HG03139 (cell line): ENCODE results near the gene EEFSEC.

ENCODE experiments used
- ATAC-seq: cut with Tn5 transposase; IDR thresholded peaks from one replicate; pipeline ENCODE4 v1.9.1; 2021; ENCODE audit not compliant: unreplicated experiment

EEFSEC gene

DNA sequence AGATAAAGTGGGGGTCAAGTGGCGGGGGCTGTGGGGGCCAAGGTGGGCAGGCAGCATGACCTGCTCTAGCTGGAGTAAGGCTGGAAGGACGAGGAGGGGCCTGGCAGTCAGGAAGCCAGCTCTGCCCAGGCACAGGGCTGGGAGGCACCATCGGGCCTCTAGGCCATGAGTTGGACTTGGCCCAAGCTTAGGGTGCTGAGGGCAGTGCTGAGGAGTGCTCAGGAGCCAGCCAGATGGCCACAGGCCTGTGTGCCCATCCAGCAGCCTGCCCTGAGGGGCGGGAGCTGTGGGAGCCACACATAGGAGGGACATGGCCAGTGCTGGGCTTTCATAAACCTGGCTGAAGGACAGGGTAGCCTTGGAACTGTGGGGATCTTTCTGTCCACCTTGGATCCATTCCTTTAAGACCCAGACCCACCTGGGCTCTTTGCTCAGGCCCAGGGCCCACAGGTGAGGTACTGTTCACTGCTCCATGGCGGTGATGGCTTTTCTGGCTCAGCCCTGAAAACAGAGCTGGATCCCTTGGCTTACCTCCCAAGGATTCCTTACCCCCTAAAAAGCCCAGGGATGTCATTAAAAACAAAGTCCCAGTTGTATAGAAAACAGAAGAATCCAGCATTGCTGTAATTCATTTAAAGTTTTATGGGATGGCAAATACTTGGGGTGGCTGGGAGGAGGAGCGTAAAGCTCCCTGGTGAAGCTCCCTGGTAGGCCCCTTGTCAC, 176.4 kb downstream of the EEFSEC start:
- ATAC-seq, result no peak

DNA sequence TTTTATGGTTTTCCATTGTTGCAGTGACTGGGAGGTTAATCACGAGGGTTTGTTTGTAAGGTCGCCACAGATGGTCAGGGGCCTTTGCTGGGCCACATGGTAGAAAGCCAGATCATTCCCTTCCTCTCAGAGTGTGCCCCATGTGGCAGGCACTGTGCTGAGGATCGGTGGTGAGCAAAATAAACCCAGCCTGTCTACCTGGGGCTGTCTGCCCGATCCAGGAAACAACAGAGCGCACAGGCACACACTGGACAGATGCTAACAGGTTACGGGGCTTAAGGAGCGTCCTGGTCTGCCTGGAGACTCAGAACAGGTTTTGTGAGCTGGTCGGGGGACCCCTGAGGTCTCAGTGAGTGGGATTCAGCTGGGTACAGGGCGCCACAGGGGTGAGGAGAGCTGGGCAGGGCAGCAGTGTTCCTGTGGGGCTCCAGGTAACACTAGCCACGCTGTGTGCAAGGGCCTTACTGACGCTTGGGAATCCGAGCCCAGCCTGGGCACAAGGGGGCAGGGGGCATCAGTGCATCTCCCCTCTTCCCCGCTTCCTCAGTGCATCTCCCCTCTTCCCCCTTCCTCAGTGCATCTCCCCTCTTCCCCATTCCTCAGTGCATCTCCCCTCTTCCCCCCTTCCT, 177.0 kb downstream of the EEFSEC start:
- no peak for ATAC-seq

DNA sequence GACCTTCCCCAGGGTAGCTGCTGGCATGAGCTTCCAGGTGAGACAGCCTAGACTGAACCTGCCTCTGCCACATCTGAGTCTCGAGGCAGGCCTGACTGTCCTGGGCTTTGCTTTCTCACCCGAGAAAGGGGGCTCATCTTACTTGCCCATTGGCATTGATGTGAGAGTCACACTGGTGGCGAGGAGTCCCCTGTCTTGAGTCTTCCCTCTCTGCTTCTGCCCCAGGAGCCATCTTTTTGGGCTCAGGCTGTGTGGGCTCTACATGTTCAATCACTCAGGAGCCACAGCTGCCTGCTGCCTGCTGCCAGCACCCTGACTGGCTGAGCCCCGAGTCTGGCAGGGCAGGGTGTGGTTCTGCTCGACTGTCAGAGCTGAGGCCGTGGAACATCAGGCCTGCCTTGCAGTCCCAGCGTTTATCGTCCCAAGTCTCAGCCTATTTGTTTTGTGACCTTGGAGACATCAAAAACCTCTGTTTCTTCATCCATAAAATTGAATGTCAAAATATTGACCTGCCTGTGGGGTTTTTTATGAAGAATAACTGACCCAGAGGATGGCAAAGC, 180.9 kb downstream of the EEFSEC start:
- ATAC-seq, result no peak

DNA sequence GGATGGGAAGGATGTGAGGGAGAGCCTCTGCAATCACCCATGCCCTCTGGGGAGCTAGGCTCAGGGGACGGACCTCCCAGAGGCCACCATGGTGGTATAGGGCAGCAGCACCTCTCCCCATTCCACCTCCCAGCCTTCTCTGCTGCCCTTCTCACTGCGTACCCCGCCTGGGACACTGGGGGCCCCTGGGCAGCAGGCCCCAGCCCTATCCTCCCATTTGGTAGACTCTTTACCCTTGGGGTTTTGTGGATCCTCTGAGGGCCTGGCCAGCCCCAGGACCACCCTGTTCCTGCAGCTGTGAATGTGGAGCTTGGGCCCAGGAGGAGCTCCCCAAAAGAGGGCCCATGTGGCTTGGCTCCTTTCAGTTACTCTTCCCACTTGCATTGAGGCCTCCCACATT, 181.5 kb downstream of the EEFSEC start:
- no peak for ATAC-seq

DNA sequence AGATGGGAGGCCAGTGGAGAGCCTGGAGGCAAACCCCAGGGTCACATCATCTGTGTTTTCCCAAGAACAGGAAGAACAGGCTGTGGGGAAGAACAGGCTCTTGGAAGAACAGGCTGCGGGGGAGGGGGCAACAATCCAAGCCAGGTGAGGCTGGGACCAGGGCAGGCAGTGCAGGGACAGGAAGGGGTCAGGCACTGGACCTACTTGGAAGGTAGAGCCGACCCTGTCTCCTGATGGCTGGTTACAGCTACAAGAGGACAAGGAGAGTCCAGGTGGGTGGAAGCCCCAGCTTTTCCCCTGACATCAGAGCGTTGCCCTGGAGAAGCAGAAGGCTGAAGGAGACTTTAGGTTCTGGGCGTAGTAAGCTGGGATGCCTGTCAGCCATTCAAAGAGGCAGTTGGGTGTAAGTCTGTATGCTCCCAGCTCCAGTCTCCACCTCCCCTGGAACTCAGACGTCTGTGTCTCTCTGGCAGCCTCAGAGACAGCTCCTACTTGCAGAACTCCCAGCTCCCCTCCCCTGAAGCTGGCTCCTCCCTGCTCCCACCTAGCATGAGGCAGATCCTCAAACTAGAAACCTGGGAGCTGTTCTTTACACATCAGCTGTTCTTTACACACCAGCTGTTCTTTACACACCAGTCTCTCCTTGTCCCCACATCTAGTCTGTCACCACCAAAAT, 182.5 kb downstream of the EEFSEC start:
- no peak for ATAC-seq

DNA sequence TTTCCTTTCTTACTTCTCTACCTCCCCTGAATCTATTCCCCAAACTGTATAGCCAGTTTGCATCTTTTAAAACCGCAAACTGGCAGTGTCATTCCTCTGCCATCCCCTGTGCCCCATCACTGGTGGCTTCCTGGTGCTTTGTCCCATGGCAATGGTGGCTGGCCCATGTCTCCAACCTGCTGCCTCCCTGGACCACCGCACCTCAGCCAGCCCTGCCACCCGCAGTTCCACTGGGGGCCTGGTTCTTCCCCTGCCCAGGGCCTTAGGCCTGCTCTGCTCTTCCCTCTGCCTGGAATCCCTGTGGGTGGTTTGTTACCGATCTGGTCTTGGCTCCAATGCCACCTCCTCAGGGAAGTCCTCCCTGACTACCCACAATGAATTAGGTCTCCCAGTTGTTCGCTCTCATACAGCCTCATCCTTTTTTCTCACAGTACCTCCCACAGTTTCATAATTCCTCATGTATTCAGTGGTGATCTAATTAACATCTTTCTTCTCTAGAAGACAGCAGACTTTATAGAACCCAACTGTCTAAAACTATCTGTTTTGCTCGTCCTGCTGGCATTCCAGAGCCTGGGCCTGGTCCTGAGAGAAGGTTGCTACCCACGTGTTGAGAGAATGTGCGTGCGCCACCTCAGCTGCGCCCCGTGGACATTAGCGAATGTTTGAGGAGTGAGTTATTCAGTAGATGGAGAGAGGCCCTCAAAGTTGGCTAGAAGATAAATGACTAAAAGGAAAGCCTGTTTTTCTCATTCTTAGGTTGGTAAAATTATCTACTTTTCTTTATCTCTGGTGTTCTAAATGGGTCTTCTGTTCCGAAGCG, 183.3 kb downstream of the EEFSEC start:
- no peak for ATAC-seq

DNA sequence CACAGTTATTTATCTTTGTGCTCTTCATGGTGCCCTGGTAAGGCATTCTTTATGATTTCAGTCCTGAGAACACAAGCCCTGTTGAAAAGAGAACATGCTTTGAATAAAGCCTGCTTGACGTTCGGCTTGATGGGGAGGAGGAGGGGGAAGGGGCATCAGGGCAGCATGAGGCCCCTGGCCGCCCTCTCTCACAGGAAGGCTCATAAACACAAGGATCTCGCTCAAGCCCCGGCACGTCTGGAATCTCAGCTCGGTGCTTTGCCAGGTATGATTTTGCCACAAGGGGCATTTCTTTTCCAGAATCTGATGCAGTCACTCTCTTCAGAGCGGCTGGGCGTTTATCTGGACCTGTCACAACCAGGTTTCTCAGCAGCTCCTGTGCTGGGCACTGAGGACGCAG, 184.0 kb downstream of the EEFSEC start:
- ATAC-seq, result no peak

DNA sequence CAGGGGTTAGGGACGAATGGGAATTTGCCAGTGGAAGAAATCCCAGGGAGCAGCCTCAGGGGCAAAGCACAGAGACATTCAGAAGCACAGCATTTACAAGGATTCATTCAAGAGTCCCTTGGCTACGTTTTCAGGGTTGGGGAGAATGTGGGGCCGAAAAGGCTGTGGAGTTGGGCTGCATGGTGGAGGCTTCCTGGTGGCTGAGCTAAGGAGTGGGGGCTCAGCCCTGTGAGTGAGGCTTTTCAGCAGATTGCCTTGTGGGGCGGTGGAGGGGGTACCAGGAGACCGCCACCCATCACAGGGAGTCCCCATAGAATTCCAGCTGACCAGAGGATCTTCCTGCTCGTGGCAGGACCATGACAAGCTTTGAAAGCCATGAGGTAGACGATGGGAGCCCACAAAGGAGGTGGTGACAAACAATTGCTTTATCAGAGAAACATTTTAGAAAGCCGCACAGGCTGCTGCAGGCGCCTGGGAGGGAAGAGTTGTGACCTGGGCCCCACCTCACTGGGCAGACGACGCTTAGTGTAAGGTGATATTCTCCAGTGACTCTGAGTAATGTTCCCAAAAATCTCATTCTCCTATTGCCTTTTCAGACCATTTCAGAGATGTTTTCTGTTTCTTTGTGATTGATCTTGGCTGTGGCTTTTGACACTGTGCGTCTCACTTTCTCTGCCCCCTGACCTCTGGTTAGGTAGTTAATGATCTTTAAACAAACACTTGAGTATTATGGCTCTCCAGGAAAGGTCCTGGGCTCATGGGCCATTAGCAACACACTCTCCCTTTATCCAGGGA, 185.5 kb downstream of the EEFSEC start:
- ATAC-seq, result no peak

DNA sequence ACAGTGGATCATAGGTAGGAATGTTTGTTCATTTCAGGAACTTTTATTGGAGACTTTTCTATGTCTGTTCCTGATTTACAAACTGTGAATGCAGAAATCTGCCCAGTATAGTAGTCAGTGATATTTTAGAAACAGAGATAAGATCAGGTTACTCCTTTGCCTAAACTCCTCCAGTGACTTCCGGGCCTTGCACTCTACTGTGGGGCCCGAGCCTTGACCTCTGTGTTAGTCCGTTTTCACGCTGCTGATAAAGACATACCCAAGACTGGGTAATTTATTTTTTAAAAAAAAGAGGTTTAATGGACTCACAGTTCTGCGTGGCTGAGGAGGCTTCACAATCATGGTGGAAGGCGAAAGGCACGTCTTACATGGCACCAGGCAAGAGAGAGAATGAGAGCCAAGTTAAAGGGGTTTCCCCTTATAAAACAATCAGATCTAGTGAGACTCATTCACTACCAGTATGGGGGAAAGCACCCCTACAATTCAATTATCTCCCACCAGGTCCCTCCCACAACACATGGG, 186.3 kb downstream of the EEFSEC start:
- no peak for ATAC-seq

DNA sequence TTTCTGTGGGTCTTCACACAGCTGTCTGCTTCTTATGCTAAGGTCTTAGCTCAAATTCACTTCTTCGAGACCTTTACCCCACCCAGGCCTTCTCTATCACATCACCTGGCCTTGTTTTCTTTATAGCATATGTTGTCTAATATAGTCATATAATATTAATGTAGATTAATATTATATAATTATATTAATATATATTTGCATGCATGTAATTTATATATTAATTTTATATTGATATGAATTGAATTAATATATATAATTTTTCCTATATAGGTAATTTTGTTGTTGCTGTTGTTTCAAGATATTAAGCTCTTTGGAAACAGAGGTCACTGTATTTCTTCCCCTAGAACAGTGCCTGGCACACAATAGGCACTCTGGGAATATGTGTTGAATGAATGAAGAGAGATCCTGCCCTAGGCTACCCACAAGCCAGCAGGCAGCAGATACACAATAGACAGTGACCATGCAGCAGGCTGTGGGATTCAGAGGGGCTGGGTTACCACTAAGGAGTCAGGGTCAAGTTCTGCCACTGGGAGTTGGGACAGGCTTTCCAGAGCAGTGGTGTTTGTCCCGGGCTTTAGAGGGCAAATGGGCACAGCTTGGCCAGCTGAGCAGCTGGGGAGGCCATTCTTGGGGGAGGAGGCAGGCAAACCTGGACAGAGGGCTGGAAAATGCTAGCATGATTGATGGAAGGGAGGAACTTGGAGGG, 187.1 kb downstream of the EEFSEC start:
- ATAC-seq, result no peak

DNA sequence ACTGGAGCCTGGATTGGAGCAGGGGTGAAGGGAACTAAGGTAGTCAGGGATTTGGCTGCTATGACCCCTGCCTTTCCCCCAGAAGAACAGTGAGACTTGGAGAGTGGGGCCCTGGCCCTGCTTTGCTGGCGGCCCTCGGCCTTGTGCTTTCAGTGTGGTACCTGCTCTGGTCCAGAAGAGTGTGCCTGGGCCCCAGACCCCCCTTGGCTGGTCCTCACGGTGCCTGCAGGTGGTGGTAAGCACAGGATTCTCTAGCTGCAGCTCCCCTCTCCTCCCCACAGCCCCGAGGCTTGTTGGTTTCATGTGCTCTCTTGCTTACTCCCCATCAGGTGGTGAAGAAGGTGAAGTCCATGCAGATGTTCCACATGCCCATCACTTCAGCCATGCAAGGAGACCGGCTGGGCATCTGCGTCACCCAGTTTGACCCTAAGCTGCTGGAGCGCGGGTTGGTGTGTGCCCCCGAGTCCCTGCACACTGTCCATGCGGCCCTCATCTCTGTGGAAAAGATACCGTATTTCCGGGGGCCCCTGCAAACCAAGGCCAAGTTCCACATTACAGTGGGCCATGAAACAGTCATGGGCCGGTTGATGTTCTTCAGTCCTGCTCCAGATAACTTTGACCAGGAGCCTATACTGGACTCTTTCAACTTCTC, 187.7 kb downstream of the EEFSEC start:
- ATAC-seq, result no peak

DNA sequence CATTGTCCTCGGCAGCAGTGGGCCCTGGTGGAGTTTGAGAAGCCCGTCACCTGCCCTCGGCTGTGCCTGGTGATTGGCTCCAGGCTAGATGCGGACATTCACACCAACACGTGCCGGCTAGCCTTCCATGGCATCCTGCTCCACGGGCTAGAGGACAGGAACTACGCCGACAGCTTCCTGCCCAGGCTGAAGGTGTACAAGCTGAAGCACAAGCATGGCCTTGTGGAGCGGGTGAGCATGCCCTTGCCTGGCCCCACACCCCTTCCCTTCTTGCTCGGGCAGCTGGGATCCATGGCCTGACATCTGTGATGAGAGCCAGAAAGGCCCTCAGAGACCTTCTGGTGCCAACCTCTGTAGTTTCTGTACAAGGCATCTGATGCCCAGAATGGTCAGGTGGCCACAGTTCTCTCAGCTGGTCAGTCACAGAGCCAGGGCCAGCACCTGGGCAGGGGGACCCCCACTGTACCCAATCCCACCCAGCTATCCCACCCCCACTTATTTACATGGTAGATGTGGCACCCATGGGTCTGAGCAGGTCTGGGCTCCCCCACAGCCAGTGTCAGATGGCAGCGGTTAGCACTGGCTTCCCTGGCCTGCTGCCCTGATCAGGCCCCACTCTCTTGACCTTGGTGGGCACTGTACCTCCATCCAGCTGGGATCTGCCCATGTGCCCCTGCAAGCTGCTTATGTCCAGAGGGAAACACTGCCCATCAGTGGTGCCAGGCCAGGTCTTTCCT, 188.5 kb downstream of the EEFSEC start:
- no peak for ATAC-seq

DNA sequence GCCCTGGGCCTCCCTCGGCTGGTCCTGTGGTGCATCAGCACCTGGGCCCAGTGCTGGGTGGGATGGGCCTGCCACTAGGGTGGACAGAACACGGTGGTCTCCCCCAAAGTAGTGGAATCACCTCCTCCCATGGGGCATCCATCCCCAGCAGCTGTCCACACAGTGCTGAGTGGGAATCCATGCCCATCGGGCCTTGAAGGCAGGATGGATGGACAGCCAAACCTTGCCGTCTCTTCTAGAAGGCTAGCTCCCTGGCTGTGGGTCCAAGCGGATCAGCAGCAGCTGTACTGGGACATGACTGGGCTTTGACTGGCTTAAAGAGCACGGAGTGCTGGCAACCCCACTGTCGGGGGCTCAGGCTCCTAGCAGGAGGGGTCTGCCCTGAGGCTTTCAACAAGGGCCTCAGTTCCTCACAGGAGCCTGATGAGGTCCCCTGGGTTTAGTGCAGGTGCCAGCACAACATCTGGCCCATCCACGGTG, 189.5 kb downstream of the EEFSEC start:
- no peak for ATAC-seq

DNA sequence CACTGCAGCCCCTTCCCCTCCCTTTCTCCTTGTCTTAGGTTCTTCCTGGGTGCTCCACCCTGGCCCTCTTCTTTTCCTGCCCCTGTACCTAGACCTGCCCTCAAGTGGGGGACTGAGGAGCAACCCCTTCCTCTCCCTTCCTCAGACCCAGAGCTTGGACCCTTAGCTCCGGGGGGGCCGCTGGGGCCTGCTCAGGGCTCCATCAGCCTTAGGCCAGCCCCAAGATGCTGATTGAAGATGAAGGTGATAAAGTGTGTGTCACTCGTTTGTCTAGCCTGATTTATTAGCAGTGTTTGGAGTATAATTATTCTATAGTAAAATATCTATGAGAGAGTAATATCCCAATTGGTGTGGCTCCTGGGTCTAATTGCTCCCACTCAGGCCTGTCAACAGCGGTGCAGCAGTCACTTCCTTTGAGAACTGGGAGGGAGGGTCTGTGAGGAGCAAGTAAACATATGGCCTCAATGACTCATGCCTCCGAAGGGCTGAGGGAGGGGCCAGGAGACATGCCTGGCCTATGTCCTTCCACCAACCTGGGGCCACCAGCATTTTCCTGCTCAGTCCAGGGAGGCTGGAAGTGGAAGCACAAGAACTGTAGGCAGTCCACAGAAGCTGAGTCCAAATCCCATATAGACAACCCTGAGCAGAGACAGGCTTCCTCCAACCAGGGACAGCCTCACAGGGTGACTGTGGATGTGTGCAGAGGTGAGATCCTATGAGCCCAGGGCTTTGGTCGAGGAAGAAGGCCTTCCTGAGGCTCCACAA, 190.2 kb downstream of the EEFSEC start:
- no peak for ATAC-seq

DNA sequence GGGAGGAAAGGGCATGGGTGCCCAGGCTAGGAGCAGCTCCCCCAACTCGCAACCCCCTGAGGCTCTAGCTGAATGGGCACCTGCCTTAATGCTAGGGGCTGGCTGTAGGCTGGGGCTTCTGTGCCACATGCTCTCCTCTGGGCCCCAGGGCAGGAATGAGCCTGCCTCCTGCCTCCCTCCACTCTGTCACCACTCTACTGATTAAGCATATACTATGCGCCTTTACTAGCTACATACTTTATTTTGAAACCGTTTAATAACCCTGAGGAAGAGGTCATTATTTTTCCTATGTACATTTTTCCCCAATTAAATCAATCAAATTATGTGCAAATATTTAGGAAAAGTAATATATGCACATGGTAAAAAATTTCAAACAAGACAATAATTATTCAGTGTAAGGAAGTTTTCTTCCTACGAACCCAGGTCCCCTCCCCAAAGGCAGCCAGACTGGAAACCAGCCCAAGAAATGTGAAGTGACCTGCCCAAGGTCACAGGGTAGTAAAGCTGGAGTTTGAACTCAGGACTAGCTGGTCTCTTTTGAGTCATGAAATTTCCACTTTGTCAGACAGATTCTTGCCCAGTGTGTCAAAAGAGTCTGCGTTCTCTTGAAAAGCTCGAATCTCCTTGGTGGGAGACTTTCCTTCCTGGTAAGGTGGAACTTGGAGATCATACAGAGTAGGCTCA, 190.9 kb downstream of the EEFSEC start:
- no peak for ATAC-seq

DNA sequence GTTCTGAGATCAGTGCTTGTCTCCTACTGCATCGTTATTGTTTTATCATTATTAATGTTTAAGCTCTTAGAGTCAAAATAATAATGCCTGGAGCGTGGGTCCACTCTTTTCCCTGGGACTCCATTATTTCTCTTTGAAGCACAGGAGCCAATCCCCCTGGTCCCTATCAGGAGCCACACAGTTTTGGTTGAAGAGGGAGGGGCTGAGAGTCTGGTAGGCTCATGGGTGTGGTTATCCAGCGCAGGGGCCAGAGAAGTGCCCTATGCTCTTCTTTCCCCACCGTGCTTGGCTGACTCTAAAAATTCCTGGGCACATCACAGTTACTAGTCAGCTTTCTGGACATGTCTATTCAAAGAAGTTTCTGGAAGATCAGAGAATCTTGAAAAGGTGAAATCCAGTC, 191.9 kb downstream of the EEFSEC start:
- ATAC-seq, result no peak

DNA sequence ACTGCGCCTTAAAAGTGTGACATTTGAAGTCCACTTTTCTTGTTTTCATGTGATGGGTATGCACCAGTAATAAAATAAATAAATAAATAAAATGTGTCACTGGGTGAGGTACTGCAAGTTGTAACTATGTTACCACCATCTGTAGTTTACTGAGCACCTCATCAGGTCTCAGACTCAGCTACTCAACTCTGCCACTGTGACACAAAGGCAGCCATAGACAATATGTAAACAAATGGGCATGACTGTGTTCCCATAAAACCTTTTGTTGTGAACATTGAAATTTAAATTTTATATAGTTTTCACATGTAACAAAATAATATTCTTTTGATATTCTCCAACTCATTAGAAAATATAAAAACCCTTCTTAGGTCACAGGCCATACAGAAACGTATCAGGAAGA, 193.3 kb downstream of the EEFSEC start:
- ATAC-seq, result no peak
